OCI-LY7 (cell line): Measurements from ENCODE around the gene RBMS1.

Experiments used
- CTCF ChIP-seq: fragments of 200-600 bp; sonication (generic); conservative IDR thresholded peaks from 2 replicates; pipeline ENCODE4 v1.5.1; 2014; ENCODE audit warnings: mild to moderate bottlenecking, antibody characterized with exemption, low read length, moderate library complexity, mixed read lengths
- EZH2phosphoT487 ChIP-seq: fragments of 200-600 bp; sonication (generic); IDR thresholded peaks from 2 replicates; pipeline ENCODE4 v1.6.1; 2018; ENCODE audit warnings: low read depth, borderline replicate concordance, mild to moderate bottlenecking, mixed run types, antibody characterized with exemption, low read length, moderate library complexity, mixed read lengths

GRCh38 chr2:160324917-160325316, 168.7 kb downstream of the RBMS1 start:
- TF ChIP-seq CTCF, result no peak
- TF ChIP-seq EZH2phosphoT487, result no peak
